ENCODE measurements around the gene PRKCB.

Gene PRKCB

GRCh38 chr16:23952128-23952970 lies 116.6 kb downstream of the PRKCB start (continued):
- TF ChIP-seq OSR2 (tag by site-specific recombination; IDR thresholded peaks at IDR 0.05) = peak; percentile 72
- TF ChIP-seq OVOL3 (tag by site-specific recombination; IDR thresholded peaks at IDR 0.05) = no peak

- no peaks in the 10 kb centered on the region for H3K36me3 ChIP-seq (ENCODE audit: control insufficient read depth in 2 of 2, insufficient read depth in 1 of 2, low read length in 2 of 2)
- CTCF ChIA-PET = interaction anchor here (1.1 kb wide), 1 partner anchor 57 kb away, joined by 3 read pairs; no protein-coding TSS in a partner anchor
- TF ChIP-seq ZNF664 (tag by site-specific recombination; IDR thresholded peaks at IDR 0.05) (no peak), ZNF311 (tag by site-specific recombination; IDR thresholded peaks at IDR 0.05; ENCODE audit: borderline replicate concordance) (no peak), PRDM10 (tag by site-specific recombination; IDR thresholded peaks at IDR 0.05) (no peak), ZNF18 (tag by site-specific recombination; IDR thresholded peaks at IDR 0.05) (no peak), ZNF701 (tag by site-specific recombination; IDR thresholded peaks at IDR 0.05) (no peak), ZNF449 (tag by site-specific recombination; IDR thresholded peaks at IDR 0.05) (no peak), ZNF585B (tag by site-specific recombination; IDR thresholded peaks at IDR 0.05) (no peak)
- no peaks in the 10 kb centered on the region for H3K4me1 ChIP-seq (ENCODE audit: control insufficient read depth, insufficient read depth, low read length)
- H3K9me3 ChIP-seq (ENCODE audit: control insufficient read depth, insufficient read depth, low read depth, low read length) = no peaks in the 10 kb centered on the region
- H3K4me3 ChIP-seq (ENCODE audit: low read depth, low read length) = no peak overlapping the region
- no peak overlapping the region for H3K27ac ChIP-seq (ENCODE audit: extremely low read depth, low read depth, low read length)
- POLR2A ChIA-PET = no interaction called here
These were observed 117.2 kb downstream of the PRKCB start for GRCh38 chr16:23952971-23953300.

- ChIA-PET POLR2A (no interaction called here), CTCF (interaction anchor here (1.1 kb wide), 1 partner anchor 57 kb away, joined by 3 read pairs; no protein-coding TSS in a partner anchor)
- no peaks in the 10 kb centered on the region for H3K36me3 ChIP-seq (ENCODE audit: control insufficient read depth in 2 of 2, insufficient read depth in 1 of 2, low read length in 2 of 2)
- no peak overlapping the region for H3K27ac ChIP-seq (ENCODE audit: extremely low read depth, low read depth, low read length)
- no peaks in the 10 kb centered on the region for H3K4me1 ChIP-seq (ENCODE audit: control insufficient read depth, insufficient read depth, low read length)
- no peak overlapping the region for H3K4me3 ChIP-seq (ENCODE audit: low read depth, low read length)
- TF ChIP-seq ZNF792 (tag by site-specific recombination; IDR thresholded peaks at IDR 0.05) (no peak), ZNF701 (tag by site-specific recombination; IDR thresholded peaks at IDR 0.05) (no peak), ZNF433 (tag by site-specific recombination; IDR thresholded peaks at IDR 0.05; ENCODE audit: low read depth) (no peak), ZNF24 (tag by site-specific recombination; IDR thresholded peaks at IDR 0.05) (no peak), ZNF19 (tag by site-specific recombination; IDR thresholded peaks at IDR 0.05; ENCODE audit: low read depth) (no peak), ZNF843 (tag by site-specific recombination; IDR thresholded peaks at IDR 0.05) (no peak), ZNF473 (tag by site-specific recombination; IDR thresholded peaks at IDR 0.05) (no peak), ELK4 (IDR thresholded peaks at IDR 0.05; ENCODE audit: borderline replicate concordance, low read depth, low read length) (no peak), ZIC2 (tag by site-specific recombination; IDR thresholded peaks at IDR 0.05) (no peak)
- no peaks in the 10 kb centered on the region for H3K9me3 ChIP-seq (ENCODE audit: control insufficient read depth, insufficient read depth, low read depth, low read length)
These were observed 117.7 kb downstream of the PRKCB start for GRCh38 chr16:23953476-23953875.

Data from HEK293 (cell line).